Uterus (tissue), 4 donors: ENCODE measurements around the gene AP2B1. TPM values are rescaled to one million over a fixed set of nuclear protein-coding genes. Genes with fewer than 3 reads are reported as not detected.

ENCODE experiments used
- DNase-seq, 2 donors: peaks; one replicate each; pipeline ENCODE4 v3.0.0-alpha.2; 2019 to 2020
- H3K27ac ChIP-seq, 2 donors: fragments of 200-600 bp; sonication (generic); 1 replicate in 1 of 2; 2 replicates in 1 of 2; pipeline ENCODE4 v1.5.1; 2016 to 2018
- H3K27me3 ChIP-seq, 2 donors: fragments of 200-600 bp; sonication (generic); one replicate each; pipeline ENCODE4 v1.5.1; 2018 to 2019; ENCODE audit warnings: control low read depth in 1 of 2
- H3K36me3 ChIP-seq, 2 donors: fragments of 200-600 bp; sonication (generic); one replicate each; pipeline ENCODE4 v1.5.1; 2019; ENCODE audit warnings: control low read depth in 1 of 2
- H3K4me1 ChIP-seq, 2 donors: fragments of 200-600 bp; sonication (generic); one replicate each; pipeline ENCODE4 v1.5.1; 2018 to 2019; ENCODE audit warnings: control low read depth in 1 of 2
- H3K4me3 ChIP-seq, 2 donors: fragments of 200-600 bp; sonication (generic); 1 replicate in 1 of 2; 2 replicates in 1 of 2; pipeline ENCODE4 v1.5.1; 2018 to 2019; ENCODE audit warnings: mild to moderate bottlenecking in 1 of 2
- H3K9me3 ChIP-seq, 2 donors: fragments of 200-600 bp; sonication (generic); one replicate each; pipeline ENCODE4 v1.5.1; 2019; ENCODE audit warnings: control low read depth in 1 of 2
- CTCF ChIP-seq, 4 experiments: fragments of 200-600 bp in 2 of 4; fragments of 450-650 bp in 2 of 4; sonication (generic) in 2 of 4; IDR thresholded peaks; one replicate each; pipeline ENCODE4 v1.5.1; 2016 to 2019; ENCODE audit warnings: antibody characterized with exemption in 4 of 4, mild to moderate bottlenecking in 2 of 4, moderate library complexity in 1 of 4
- POLR2A ChIP-seq, 2 donors: fragments of 450-650 bp; IDR thresholded peaks; one replicate each; pipeline ENCODE4 v1.6.1; 2016; ENCODE audit warnings: antibody characterized with exemption in 2 of 2, mild to moderate bottlenecking in 1 of 2, moderate library complexity in 1 of 2
- intact Hi-C: fragments of 100-400 bp; cut with DNase I; formaldehyde crosslinking; loops from one replicate; pipeline ENCODE4 v1.15.1; 2023; ENCODE audit warnings: low total_unique reads
- small RNA-seq: library from RNA; depleted of rRNA; stranded (forward); fragments of <200 nt; gene quantifications from one replicate; pipeline ENCODE3, GENCODE V24; 2016
- total RNA-seq, 4 donors: library from RNA; depleted of rRNA in 3 of 4; stranded (reverse); fragments of >200 nt in 3 of 4; gene quantifications; one replicate each; pipeline versions ENCODE4 v1.1.0 to v1.2.4, GENCODE V29; 2014 to 2023
- donor health status: DM: yes; HTN: yes; CAD: no.

The AP2B1 gene
- total RNA-seq, 4 donors from 2014 or later = 40.7 to 124 (median 61.5) TPM

DNA sequence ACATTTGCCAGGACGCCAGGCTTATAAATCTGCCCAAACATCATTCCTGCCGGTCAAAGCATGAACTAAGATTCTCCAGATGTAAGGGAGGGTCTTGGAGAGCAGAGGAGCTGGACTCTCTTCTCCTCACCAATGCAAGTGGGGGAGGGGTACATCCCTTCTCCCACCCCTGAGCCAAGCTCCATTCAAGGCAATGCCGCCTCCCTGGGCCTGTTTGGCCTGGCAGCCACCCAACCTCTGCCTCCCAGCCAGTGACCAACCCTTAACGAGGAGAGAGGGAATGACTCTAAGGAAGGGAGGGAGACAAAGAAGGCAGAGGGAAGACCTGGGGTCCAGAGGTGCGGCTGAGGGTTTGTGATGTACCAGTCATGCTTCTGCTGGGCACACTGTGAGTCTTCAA is 187.4 kb downstream of the AP2B1 start:
- H3K27ac ChIP-seq = peak overlapping the region; percentile 67 to 75
- TF ChIP-seq CTCF (IDR thresholded peaks at IDR 0.05) (no peak), POLR2A (IDR thresholded peaks at IDR 0.05) (no peak)
- H3K4me3 ChIP-seq = no peak overlapping the region
- no peaks in the 10 kb centered on the region for H3K9me3 ChIP-seq
- DNase-seq = peak; percentile 63 to 73
- H3K27me3 ChIP-seq = no peaks in the 10 kb centered on the region
- peaks cover 0 to 4% of the 10 kb centered on the region in 2 donors for H3K4me1 ChIP-seq
- H3K36me3 ChIP-seq = no peaks in the 10 kb centered on the region
- intact Hi-C loops = no loop called here

- intact Hi-C loops = no loop called here
- peak overlapping the region; percentile 67 to 75 for H3K27ac ChIP-seq
Measured at GRCh38 chr17:35775039-35775438, 187.9 kb downstream of the AP2B1 start.

DNA sequence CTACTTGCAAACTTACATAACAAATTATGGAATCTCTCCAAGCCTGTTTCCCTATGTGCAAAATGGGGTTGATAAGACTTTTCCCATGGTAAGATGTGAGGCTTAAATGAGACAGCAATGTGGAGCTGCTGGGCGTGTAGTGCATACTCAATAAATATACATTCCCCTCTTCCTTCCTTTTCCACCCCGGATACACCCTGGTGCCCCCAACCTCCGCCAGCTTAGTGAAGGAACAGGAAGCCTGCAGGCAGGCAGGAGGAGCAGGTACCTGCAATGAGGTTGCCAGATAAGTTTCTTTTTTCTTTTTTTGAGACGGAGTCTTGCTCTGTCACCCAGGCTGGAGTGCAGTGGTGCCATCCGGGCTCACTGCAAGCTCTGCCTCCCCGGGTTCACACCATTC is 188.5 kb downstream of the AP2B1 start:
- intact Hi-C loops = no loop called here
- no peaks in the 10 kb centered on the region for H3K36me3 ChIP-seq
- H3K4me1 ChIP-seq = peaks cover 0 to 4% of the 10 kb centered on the region in 2 donors
- peak overlapping the region; percentile 8 to 67 for H3K27ac ChIP-seq
- no peaks in the 10 kb centered on the region for H3K27me3 ChIP-seq
- H3K9me3 ChIP-seq = no peaks in the 10 kb centered on the region
- H3K4me3 ChIP-seq = no peak overlapping the region
- no peak for DNase-seq
- TF ChIP-seq POLR2A (IDR thresholded peaks at IDR 0.05) (no peak), CTCF (IDR thresholded peaks at IDR 0.05) (no peak)

More at GRCh38 chr17:35775039-35775438, 187.9 kb downstream of the AP2B1 start:
- Histone ChIP-seq H3K27me3 (no peaks in the 10 kb centered on the region), H3K36me3 (no peaks in the 10 kb centered on the region), H3K4me1 (peaks cover 0 to 4% of the 10 kb centered on the region in 2 donors), H3K4me3 (no peak overlapping the region), H3K9me3 (no peaks in the 10 kb centered on the region)
- DNase-seq = no peak
- TF ChIP-seq POLR2A (IDR thresholded peaks at IDR 0.05) = no peak

Small RNA genes lying within 50 kb of the gene (small RNA-seq; reads per million reads assigned to genes)
- not detected for gene AC004134.1
- gene AC015911.1 = not detected
- gene SNORD7 = 179 reads per million, percentile 95 among the genes with 10 or more reads in this experiment

Other genes starting within 250 kb of the AP2B1 start
- 10 to 100 TPM; 24.6 to 87.1 (median 54.8) TPM for gene SLFN11, start 213.7 kb upstream of the AP2B1 start, total RNA-seq
- gene SLFN12, start 154.8 kb upstream of the AP2B1 start, total RNA-seq = 10 to 100 TPM in 2 of 4 donors, 1 to 10 TPM in 2; 6.8 to 60.4 (median 12.9) TPM
- 10 to 100 TPM in 1 of 4 donors, 1 to 10 TPM in 2, under 1 TPM in 1; 0.51 to 13.7 (median 7.1) TPM for gene SLFN13, start 138.6 kb upstream of the AP2B1 start, total RNA-seq
- 1 to 10 TPM in 2 of 4 donors, under 1 TPM in 2; 0.55 to 2.8 (median 1.4) TPM for gene SLFN12L, start 49.6 kb upstream of the AP2B1 start, total RNA-seq
- gene SLFN14, start 26.5 kb upstream of the AP2B1 start, total RNA-seq = under 1 TPM in 1 of 4 donors, not detected in 3; 0.76 TPM
- 10 to 100 TPM in 1 of 4 donors, 1 to 10 TPM in 3; 5.3 to 15.9 (median 8.6) TPM for gene PEX12, start 8.8 kb upstream of the AP2B1 start, total RNA-seq
- gene RASL10B, start 144.3 kb downstream of the AP2B1 start, total RNA-seq = 1 to 10 TPM in 3 of 4 donors, under 1 TPM in 1; 0.77 to 5.6 (median 3.3) TPM
- gene GAS2L2, start 165.9 kb downstream of the AP2B1 start, total RNA-seq = under 1 TPM in 1 of 4 donors, not detected in 3; 0.69 TPM
- not detected for gene C17orf50, start 173.6 kb downstream of the AP2B1 start, total RNA-seq
- 10 to 100 TPM in 3 of 4 donors, 1 to 10 TPM in 1; 2.9 to 58.4 (median 11.0) TPM for gene MMP28, start 208.3 kb downstream of the AP2B1 start, total RNA-seq
- 100 to 1,000 TPM in 3 of 4 donors, 10 to 100 TPM in 1; 68.5 to 167 (median 113) TPM for gene TAF15, start 222.2 kb downstream of the AP2B1 start, total RNA-seq